Measurements from ENCODE around the gene MAN2A2.

DNA sequence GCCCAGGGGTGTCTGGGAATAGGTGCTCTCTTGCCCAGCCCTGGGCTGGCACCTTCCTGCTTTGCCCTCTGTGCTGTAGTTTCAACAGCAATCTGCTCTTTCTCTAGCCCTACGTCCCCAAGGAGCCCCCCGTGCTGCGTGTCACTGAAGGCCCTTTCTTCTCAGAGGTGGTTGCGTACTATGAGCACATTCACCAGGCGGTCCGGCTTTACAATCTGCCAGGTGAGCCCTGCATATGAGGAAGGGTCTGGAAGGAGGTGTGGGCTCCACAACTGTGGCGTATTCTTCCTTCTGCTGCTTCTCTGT is 9.6 kb downstream of the MAN2A2 start:
- TF ChIP-seq POLR2A (IDR thresholded peaks at IDR 0.05; ENCODE audit: low read depth, low read length): no peak
- TF ChIP-seq, protein P1, sequence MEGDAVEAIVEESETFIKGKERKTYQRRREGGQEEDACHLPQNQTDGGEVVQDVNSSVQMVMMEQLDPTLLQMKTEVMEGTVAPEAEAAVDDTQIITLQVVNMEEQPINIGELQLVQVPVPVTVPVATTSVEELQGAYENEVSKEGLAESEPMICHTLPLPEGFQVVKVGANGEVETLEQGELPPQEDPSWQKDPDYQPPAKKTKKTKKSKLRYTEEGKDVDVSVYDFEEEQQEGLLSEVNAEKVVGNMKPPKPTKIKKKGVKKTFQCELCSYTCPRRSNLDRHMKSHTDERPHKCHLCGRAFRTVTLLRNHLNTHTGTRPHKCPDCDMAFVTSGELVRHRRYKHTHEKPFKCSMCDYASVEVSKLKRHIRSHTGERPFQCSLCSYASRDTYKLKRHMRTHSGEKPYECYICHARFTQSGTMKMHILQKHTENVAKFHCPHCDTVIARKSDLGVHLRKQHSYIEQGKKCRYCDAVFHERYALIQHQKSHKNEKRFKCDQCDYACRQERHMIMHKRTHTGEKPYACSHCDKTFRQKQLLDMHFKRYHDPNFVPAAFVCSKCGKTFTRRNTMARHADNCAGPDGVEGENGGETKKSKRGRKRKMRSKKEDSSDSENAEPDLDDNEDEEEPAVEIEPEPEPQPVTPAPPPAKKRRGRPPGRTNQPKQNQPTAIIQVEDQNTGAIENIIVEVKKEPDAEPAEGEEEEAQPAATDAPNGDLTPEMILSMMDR (IDR thresholded peaks at IDR 0.05; ENCODE audit: extremely low read depth in 1 of 2, insufficient read depth in 1 of 2, low read depth in 1 of 2, low read length in 2 of 2): no peak
- no peak for TF ChIP-seq POLR2AphosphoS5 (IDR thresholded peaks at IDR 0.05; ENCODE audit: insufficient read depth, low read depth, low read length)
- TF ChIP-seq EZH2 (IDR thresholded peaks at IDR 0.05; ENCODE audit: borderline replicate concordance, low read depth, low read length, severe bottlenecking): no peak
- no peak for TF ChIP-seq JUN (IDR thresholded peaks at IDR 0.05; ENCODE audit: borderline replicate concordance, insufficient read depth, insufficient read length, low read depth)
- TF ChIP-seq GATA2 (IDR thresholded peaks at IDR 0.05; ENCODE audit: insufficient read depth, insufficient read length, low read depth, low read length): no peak
